HEK293T (cell line): ENCODE measurements around the gene RPRD2.

ENCODE experiments used
- BHLHE40 ChIP-seq: fragments of 450-650 bp; IDR thresholded peaks from 2 replicates; pipeline ENCODE4 v1.6.1; 2016; ENCODE audit warnings: mild to moderate bottlenecking, moderate library complexity, borderline replicate concordance
- L3MBTL2 ChIP-seq: fragments of 450-650 bp; conservative IDR thresholded peaks from 2 replicates; pipeline ENCODE4 v1.6.1; 2016; ENCODE audit warnings: mild to moderate bottlenecking

GRCh38 chr1:150493175-150493574, 129.2 kb downstream of the RPRD2 start:
- no peak for TF ChIP-seq BHLHE40
- no peak for TF ChIP-seq L3MBTL2
